SK-N-SH (cell line): Measurements from ENCODE around the gene SINHCAF. TPM values are rescaled to one million over a fixed set of nuclear protein-coding genes. Genes with fewer than 3 reads are reported as not detected.

Experiments used
- CTCF ChIA-PET: fragments of 300-600, 350-600 bp; formaldehyde crosslinking; extraction: SDS; loops from one replicate; lab custom pipeline; 2021; lab: Yijun Ruan, JAX
- POLR2A ChIA-PET: fragments of 350-600 bp; sonication (Branson Sonifier 250); formaldehyde crosslinking; extraction: SDS; loops from one replicate; lab custom pipeline; 2020; ENCODE audit warnings: antibody characterized with exemption, inconsistent platforms; lab: Yijun Ruan, JAX
- DNase-seq: peaks from one replicate; pipeline ENCODE4 v3.0.0; 2012
- H2AFZ ChIP-seq: fragments of 200-600 bp; sonication (generic); 2 replicates; pipeline ENCODE4 v1.8.1; 2016; ENCODE audit warnings: antibody characterized with exemption, mild to moderate bottlenecking, low read depth
- H3F3A ChIP-seq: fragments of 200-600 bp; sonication (generic); replicated peaks from 2 replicates; pipeline ENCODE3; 2016; ENCODE audit warnings: antibody characterized with exemption, mild to moderate bottlenecking; ENCODE audit not compliant: insufficient read depth
- H3K27ac ChIP-seq, 2 experiments: fragments of 200-500 bp in 1 of 2; fragments of 200-600 bp in 1 of 2; sonication (Bioruptor generic) in 1 of 2; sonication (generic), shearing (Covaris generic) in 1 of 2; 2 replicates each; pipeline versions ENCODE4 v1.5.1 to v1.6.1; 2014 to 2016; ENCODE audit warnings: low read depth in 2 of 2, inconsistent platforms in 1 of 2, low read length in 1 of 2, mild to moderate bottlenecking in 1 of 2, mixed read lengths in 1 of 2
- H3K27me3 ChIP-seq: fragments of 200-600 bp; sonication (generic), shearing (Covaris generic); 2 replicates; pipeline ENCODE4 v1.6.1; 2016; ENCODE audit warnings: mixed run types; ENCODE audit not compliant: insufficient read depth
- H3K36me3 ChIP-seq, 2 experiments: fragments of 200-500 bp in 1 of 2; fragments of 200-600 bp in 1 of 2; sonication (Bioruptor generic) in 1 of 2; sonication (generic) in 1 of 2; replicated peaks in 1 of 2; 2 replicates each; pipeline versions ENCODE3 to v1.5.1; 2014 to 2016; ENCODE audit warnings: low read length in 1 of 2, mild to moderate bottlenecking in 1 of 2; ENCODE audit not compliant: insufficient read depth in 2 of 2, control insufficient read depth in 1 of 2
- H3K4me1 ChIP-seq, 2 experiments: fragments of 200-500 bp in 1 of 2; fragments of 200-600 bp in 1 of 2; sonication (Bioruptor generic) in 1 of 2; sonication (generic), shearing (Covaris generic) in 1 of 2; 2 replicates each; pipeline versions ENCODE4 v1.5.1 to v1.6.1; 2014 to 2016; ENCODE audit warnings: low read depth in 1 of 2, low read length in 1 of 2, mixed run types in 1 of 2; ENCODE audit not compliant: insufficient read depth in 2 of 2, control insufficient read depth in 1 of 2
- H3K4me2 ChIP-seq: fragments of 200-600 bp; sonication (generic), shearing (Covaris generic); 2 replicates; pipeline ENCODE4 v1.6.1; 2017; ENCODE audit warnings: mixed run types
- H3K4me3 ChIP-seq, 2 experiments: fragments of 200-500 bp in 1 of 2; fragments of 200-600 bp in 1 of 2; sonication (Bioruptor generic) in 1 of 2; sonication (generic), shearing (Covaris generic) in 1 of 2; 2 replicates each; pipeline versions ENCODE4 v1.5.1 to v1.8.1; 2014 to 2016; ENCODE audit warnings: low read depth in 2 of 2, inconsistent platforms in 1 of 2, low read length in 1 of 2, mild to moderate bottlenecking in 1 of 2, mixed read lengths in 1 of 2, moderate library complexity in 1 of 2
- H3K79me2 ChIP-seq: fragments of 200-600 bp; sonication (generic); 2 replicates; pipeline ENCODE4 v1.8.1; 2017; ENCODE audit warnings: mild to moderate bottlenecking; ENCODE audit not compliant: insufficient read depth
- H3K9ac ChIP-seq: fragments of 200-600 bp; sonication (generic); 2 replicates; pipeline ENCODE4 v1.6.1; 2017; ENCODE audit warnings: mixed run types
- H3K9me2 ChIP-seq: fragments of 200-600 bp; sonication (generic); 2 replicates; pipeline ENCODE4 v1.6.1; 2017; ENCODE audit warnings: mixed run types
- H3K9me3 ChIP-seq: fragments of 200-600 bp; sonication (generic); 2 replicates; pipeline ENCODE4 v1.6.1; 2017; ENCODE audit warnings: mixed run types, mild to moderate bottlenecking, moderate library complexity
- H4K20me1 ChIP-seq: fragments of 200-600 bp; sonication (generic); 2 replicates; pipeline ENCODE4 v1.6.1; 2017; ENCODE audit warnings: mild to moderate bottlenecking, mixed run types; ENCODE audit not compliant: insufficient read depth
- CHD2 ChIP-seq: fragments of 150-350 bp; IDR thresholded peaks from 2 replicates; pipeline ENCODE4 v1.6.1; 2018; ENCODE audit warnings: low read length; ENCODE audit not compliant: partially characterized antibody
- ELF1 ChIP-seq: IDR thresholded peaks from 2 replicates; pipeline ENCODE4 v1.4.0; 2012
- GABPA ChIP-seq: IDR thresholded peaks from 2 replicates; pipeline ENCODE4 v1.4.0; 2012; ENCODE audit warnings: low read depth, mild to moderate bottlenecking
- MXI1 ChIP-seq: IDR thresholded peaks from 2 replicates; pipeline ENCODE4 v1.6.1; 2012; ENCODE audit warnings: mild to moderate bottlenecking, low read depth, low read length, improper control_type of control experiment
- NFIC ChIP-seq: IDR thresholded peaks from 2 replicates; pipeline ENCODE4 v1.4.0; 2012; ENCODE audit warnings: borderline replicate concordance
- NRF1 ChIP-seq: IDR thresholded peaks from 2 replicates; pipeline ENCODE4 v1.6.1; 2012; ENCODE audit warnings: low read depth, mild to moderate bottlenecking, low read length
- RXRA ChIP-seq: IDR thresholded peaks from 2 replicates; pipeline ENCODE4 v1.4.0; 2012; ENCODE audit warnings: low read depth, mild to moderate bottlenecking, borderline replicate concordance
- SMC3 ChIP-seq: IDR thresholded peaks from 2 replicates; pipeline ENCODE4 v1.6.1; 2012; ENCODE audit warnings: low read depth, low read length, improper control_type of control experiment
- TEAD4 ChIP-seq: IDR thresholded peaks from 2 replicates; pipeline ENCODE4 v1.4.0; 2012; ENCODE audit warnings: mild to moderate bottlenecking, borderline replicate concordance; ENCODE audit not compliant: insufficient read depth
- WGBS: methylation state at CpG from one replicate; pipeline ENCODE4 v1.1.6; 2017; ENCODE audit warnings: low lambda C conversion rate; 5-methylcytosine and 5-hydroxymethylcytosine counted together
- polyA plus RNA-seq, 3 experiments: library from polyadenylated mRNA; depleted of rRNA; stranded (reverse); fragments of >200 nt; gene quantifications; 2 replicates each; pipeline ENCODE4 v1.2.3, GENCODE V29; 2012
- TF ChIP-seq, protein P1 (sequence below): IDR thresholded peaks from 2 replicates; pipeline ENCODE4 v1.6.1; 2012; ENCODE audit warnings: mild to moderate bottlenecking, low read depth, low read length, moderate library complexity
- TF ChIP-seq, protein P2 (sequence below): IDR thresholded peaks from 2 replicates; pipeline ENCODE4 v1.4.0; 2012; ENCODE audit warnings: low read depth
- TF ChIP-seq, protein P3 (sequence below): IDR thresholded peaks from 2 replicates; pipeline ENCODE4 v1.4.0; 2012; ENCODE audit warnings: low read depth, borderline replicate concordance
- TF ChIP-seq, protein P4 (sequence below): IDR thresholded peaks from 2 replicates; pipeline ENCODE4; 2012
- TF ChIP-seq, protein P5 (sequence below): fragments of 200-600 bp; sonication (generic); IDR thresholded peaks from 2 replicates; pipeline ENCODE4 v1.6.1; 2017; ENCODE audit warnings: antibody characterized with exemption, mild to moderate bottlenecking, moderate library complexity

Gene SINHCAF
- polyA plus RNA-seq, 1 of the 3 experiments (the other 2 are of a cell fraction) = 22.2 TPM

DNA sequence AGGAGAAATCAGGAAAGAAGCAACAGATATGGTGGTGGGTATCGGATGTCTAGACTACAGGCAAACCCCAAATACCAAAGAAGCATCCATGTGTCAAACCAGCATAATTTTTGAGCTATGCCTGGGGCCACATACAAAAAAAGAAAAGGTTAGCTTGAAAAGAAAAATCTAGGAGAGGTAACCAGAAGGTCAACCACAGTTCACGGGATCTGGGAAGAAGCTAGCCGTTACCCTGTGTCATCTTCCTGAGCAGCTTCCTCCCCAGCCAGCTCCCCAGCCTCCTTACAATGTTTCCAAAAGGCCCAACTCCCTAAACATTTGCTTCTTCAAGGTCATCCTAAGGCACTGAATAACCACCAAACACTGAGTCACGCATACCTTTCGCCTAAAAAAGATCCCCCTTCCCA is 3.1 kb downstream of the SINHCAF start:
- no peaks in the 10 kb centered on the region for H3K9me3 ChIP-seq
- peaks cover 10 to 32% of the 10 kb centered on the region in 2 experiments; a peak in 3 of 4 replicates for H3K4me1 ChIP-seq
- H3K27me3 ChIP-seq = no peaks in the 10 kb centered on the region
- peak overlapping the region; percentile 76 to 80 for H3K4me3 ChIP-seq
- peak; percentile 74; the same call in 1 of the 2 replicates for TF ChIP-seq RXRA
- TF ChIP-seq, protein P1, sequence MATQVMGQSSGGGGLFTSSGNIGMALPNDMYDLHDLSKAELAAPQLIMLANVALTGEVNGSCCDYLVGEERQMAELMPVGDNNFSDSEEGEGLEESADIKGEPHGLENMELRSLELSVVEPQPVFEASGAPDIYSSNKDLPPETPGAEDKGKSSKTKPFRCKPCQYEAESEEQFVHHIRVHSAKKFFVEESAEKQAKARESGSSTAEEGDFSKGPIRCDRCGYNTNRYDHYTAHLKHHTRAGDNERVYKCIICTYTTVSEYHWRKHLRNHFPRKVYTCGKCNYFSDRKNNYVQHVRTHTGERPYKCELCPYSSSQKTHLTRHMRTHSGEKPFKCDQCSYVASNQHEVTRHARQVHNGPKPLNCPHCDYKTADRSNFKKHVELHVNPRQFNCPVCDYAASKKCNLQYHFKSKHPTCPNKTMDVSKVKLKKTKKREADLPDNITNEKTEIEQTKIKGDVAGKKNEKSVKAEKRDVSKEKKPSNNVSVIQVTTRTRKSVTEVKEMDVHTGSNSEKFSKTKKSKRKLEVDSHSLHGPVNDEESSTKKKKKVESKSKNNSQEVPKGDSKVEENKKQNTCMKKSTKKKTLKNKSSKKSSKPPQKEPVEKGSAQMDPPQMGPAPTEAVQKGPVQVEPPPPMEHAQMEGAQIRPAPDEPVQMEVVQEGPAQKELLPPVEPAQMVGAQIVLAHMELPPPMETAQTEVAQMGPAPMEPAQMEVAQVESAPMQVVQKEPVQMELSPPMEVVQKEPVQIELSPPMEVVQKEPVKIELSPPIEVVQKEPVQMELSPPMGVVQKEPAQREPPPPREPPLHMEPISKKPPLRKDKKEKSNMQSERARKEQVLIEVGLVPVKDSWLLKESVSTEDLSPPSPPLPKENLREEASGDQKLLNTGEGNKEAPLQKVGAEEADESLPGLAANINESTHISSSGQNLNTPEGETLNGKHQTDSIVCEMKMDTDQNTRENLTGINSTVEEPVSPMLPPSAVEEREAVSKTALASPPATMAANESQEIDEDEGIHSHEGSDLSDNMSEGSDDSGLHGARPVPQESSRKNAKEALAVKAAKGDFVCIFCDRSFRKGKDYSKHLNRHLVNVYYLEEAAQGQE = no peak
- TF ChIP-seq, protein P2, sequence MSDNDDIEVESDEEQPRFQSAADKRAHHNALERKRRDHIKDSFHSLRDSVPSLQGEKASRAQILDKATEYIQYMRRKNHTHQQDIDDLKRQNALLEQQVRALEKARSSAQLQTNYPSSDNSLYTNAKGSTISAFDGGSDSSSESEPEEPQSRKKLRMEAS = 0 out of 2 replicates have a peak, but pooled peaks have one; percentile 17
- H3F3A ChIP-seq = peaks cover 26% of the 10 kb centered on the region
- ChIA-PET POLR2A (interaction anchor here (0.7 kb wide), 1 partner anchor 28 kb away, joined by 3 read pairs; no protein-coding TSS in a partner anchor), CTCF (interaction anchor here (0.9 to 1.5 kb wide), 2 partner anchors 51 to 80 kb away, joined by 3 read pairs; no protein-coding TSS in a partner anchor)
- peak overlapping the region; percentile 86; the same call in 1 of the 2 replicates for H3K9ac ChIP-seq
- no peaks in the 10 kb centered on the region for H3K36me3 ChIP-seq
- peaks cover 20% of the 10 kb centered on the region for H4K20me1 ChIP-seq
- H3K9me2 ChIP-seq = no peaks in the 10 kb centered on the region
- peak overlapping the region; percentile 61; the same call in 1 of the 2 replicates for H2AFZ ChIP-seq
- peak overlapping the region; percentile 83 to 96 for H3K27ac ChIP-seq
- no peak for DNase-seq
- WGBS = 28% methylated on average over 5 of the region's 5 CpGs
- H3K4me2 ChIP-seq = peak overlapping the region; percentile 97
- peaks cover 80% of the 10 kb centered on the region for H3K79me2 ChIP-seq

DNA sequence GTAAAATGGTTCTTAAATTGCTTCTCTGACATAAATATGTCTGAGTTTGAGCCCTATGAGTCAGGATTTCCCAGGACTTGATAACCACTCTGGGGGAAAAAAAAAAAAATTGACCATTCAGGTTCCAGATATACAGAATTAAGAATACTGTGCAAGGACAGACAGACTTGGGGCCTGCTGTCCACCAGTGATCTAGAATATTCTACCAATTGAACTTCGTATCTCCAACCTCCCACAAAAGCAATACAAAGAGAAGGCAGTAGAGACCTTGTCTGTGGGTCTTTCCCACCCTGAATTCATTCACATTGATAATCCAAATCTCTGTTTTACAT is 4.1 kb downstream of the SINHCAF start:
- 96% methylated on average over 1 of the region's 1 CpG for WGBS

More for the DNA sequence above, 4.1 kb downstream of the SINHCAF start:
- Histone ChIP-seq H3F3A (peaks cover 20% of the 10 kb centered on the region), H4K20me1 (peaks cover 30% of the 10 kb centered on the region), H3K36me3 (no peaks in the 10 kb centered on the region), H3K9ac (peak overlapping the region; percentile 86; the same call in 1 of the 2 replicates), H3K27me3 (no peaks in the 10 kb centered on the region), H3K4me2 (peak overlapping the region; percentile 97), H3K9me3 (no peaks in the 10 kb centered on the region), H3K4me1 (peaks cover 13 to 36% of the 10 kb centered on the region in 2 experiments; a peak in 3 of 4 replicates), H3K27ac (peak overlapping the region; percentile 16 to 83; a peak in 3 of 4 replicates)
- ChIA-PET POLR2A (no interaction called here), CTCF (no interaction called here)
- no peak for DNase-seq
- TF ChIP-seq, protein P2 = no peak
- TF ChIP-seq TEAD4 (no peak), NRF1 (no peak), MXI1 (no peak), GABPA (no peak), ELF1 (no peak), CHD2 (no peak), RXRA (no peak), SMC3 (no peak), NFIC (no peak)
- TF ChIP-seq, protein P1 = no peak
- TF ChIP-seq, protein P3, sequence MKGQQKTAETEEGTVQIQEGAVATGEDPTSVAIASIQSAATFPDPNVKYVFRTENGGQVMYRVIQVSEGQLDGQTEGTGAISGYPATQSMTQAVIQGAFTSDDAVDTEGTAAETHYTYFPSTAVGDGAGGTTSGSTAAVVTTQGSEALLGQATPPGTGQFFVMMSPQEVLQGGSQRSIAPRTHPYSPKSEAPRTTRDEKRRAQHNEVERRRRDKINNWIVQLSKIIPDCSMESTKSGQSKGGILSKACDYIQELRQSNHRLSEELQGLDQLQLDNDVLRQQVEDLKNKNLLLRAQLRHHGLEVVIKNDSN = no peak
- TF ChIP-seq, protein P4, sequence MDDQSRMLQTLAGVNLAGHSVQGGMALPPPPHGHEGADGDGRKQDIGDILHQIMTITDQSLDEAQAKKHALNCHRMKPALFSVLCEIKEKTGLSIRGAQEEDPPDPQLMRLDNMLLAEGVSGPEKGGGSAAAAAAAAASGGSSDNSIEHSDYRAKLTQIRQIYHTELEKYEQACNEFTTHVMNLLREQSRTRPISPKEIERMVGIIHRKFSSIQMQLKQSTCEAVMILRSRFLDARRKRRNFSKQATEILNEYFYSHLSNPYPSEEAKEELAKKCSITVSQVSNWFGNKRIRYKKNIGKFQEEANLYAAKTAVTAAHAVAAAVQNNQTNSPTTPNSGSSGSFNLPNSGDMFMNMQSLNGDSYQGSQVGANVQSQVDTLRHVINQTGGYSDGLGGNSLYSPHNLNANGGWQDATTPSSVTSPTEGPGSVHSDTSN = no peak
- TF ChIP-seq, protein P5, sequence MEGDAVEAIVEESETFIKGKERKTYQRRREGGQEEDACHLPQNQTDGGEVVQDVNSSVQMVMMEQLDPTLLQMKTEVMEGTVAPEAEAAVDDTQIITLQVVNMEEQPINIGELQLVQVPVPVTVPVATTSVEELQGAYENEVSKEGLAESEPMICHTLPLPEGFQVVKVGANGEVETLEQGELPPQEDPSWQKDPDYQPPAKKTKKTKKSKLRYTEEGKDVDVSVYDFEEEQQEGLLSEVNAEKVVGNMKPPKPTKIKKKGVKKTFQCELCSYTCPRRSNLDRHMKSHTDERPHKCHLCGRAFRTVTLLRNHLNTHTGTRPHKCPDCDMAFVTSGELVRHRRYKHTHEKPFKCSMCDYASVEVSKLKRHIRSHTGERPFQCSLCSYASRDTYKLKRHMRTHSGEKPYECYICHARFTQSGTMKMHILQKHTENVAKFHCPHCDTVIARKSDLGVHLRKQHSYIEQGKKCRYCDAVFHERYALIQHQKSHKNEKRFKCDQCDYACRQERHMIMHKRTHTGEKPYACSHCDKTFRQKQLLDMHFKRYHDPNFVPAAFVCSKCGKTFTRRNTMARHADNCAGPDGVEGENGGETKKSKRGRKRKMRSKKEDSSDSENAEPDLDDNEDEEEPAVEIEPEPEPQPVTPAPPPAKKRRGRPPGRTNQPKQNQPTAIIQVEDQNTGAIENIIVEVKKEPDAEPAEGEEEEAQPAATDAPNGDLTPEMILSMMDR = no peak
- TF ChIP-seq, all 33 proteins: peak for 0
- H3K79me2 ChIP-seq = peaks cover 90% of the 10 kb centered on the region
- H3K9me2 ChIP-seq = no peaks in the 10 kb centered on the region
- no peak overlapping the region for H3K4me3 ChIP-seq
- no peak overlapping the region for H2AFZ ChIP-seq
